HG03196 (cell line): ENCODE measurements around the gene ZC3H6.
"Not testable (repeated sequence)": the region's sequence is repeated elsewhere in the genome, so short reads cannot be mapped to it uniquely, and the experiment has no call there.

Experiments used
- ATAC-seq: cut with Tn5 transposase; IDR thresholded peaks from one replicate; pipeline ENCODE4 v1.9.1; 2021; ENCODE audit not compliant: unreplicated experiment

Gene ZC3H6

GRCh38 chr2:112332123-112332696 lies 56.8 kb downstream of the ZC3H6 start:
- no peak for ATAC-seq

DNA sequence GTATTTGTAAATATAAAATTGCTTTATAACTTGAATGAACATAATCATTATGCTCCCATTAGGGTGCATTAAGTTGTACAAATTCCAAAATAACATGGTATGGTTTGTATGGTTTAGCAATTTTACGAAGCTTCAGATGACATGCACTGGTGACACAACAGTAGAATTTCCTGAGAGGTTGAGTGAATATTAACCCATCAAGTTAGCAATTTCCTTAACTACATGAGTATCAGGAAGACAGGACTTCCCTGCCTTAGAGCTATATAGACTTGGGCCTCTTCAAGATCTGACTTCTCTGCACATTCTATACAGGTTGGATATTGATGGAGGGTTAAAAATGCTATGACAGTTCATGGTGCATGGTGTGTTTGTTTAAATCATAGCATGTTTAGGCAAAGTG lies 60.2 kb downstream of the ZC3H6 start:
- no peak for ATAC-seq

DNA sequence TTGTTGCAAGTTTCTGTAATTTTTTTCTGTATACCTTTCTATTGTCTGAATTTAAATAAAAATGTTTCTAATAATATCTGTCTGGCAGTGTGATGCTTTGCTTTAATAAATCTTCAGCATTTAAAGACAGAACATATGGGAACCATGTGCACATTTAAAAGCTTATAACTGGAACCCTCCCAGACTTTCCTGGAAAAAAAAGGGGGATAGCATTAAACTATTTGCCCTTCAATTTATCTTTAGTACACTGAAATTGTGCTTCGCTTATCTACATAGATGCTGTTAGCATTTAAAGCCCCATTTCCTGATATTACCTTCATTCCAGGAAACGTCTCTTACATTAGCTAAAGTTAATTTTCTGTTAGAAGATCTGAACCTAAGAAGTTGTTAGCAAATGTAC lies 64.6 kb downstream of the ZC3H6 start:
- no peak for ATAC-seq

GRCh38 chr2:112340475-112341267 lies 65.3 kb downstream of the ZC3H6 start:
- ATAC-seq: no peak

- ATAC-seq: no peak
Measured at GRCh38 chr2:112342067-112342550, 66.7 kb downstream of the ZC3H6 start.

DNA sequence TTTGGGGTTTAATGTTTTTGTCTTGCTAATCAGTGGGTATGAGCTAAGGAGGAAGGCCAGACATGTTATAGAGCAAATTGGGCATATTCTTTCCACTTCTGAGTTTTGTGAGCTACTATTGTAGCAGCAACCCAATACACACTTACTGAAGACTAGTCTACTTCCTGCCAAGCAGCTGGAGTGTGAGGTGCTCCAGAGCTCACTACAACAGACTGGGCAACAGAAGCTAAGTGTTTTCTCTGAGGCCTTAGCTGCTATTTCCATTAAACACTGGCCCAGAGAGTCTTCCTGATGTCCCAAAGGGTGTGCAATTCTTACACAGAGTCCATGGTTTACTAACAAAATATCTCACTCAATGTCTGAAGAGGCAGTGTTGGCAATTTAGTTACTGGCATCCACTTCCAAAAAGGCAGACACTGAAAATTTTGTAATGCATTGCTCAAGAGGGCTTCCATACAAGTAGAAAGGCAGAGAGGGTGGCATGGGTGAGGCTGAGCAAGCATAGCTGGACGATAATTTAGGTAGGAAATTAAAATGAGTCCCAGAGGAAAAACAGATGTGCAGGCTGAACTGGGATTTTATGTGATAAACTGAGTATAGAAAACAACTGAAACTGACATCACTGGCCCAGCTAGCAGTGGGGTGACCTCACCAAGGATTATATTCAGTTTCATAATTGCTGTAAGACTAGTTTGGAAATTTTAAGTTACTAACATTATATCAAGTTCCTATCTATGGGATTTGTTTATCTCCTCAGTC lies 68.6 kb downstream of the ZC3H6 start:
- ATAC-seq: no peak

GRCh38 chr2:112345030-112346027 lies 69.9 kb downstream of the ZC3H6 start:
- ATAC-seq: no peak

DNA sequence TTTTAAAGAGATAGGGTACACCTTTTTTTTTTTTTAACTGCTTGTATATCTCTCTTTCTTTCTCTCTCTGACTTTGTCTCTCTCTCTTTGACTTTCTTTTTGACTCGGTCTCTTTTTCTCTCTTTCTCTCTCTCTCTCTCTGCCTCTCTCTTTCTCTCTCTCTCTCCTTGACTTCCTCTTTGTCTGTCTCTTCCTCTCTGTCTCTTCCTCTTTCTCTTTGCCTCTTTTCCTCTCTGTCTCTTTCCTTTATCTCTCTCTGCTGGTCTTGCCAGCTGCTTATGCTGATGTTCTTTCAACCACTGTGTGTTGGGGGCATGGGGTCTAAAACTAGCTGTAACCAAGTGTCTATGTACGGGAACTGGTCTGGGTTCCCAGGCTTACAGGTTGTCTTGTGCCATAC lies 76.9 kb downstream of the ZC3H6 start:
- not testable (repeated sequence) for ATAC-seq

DNA sequence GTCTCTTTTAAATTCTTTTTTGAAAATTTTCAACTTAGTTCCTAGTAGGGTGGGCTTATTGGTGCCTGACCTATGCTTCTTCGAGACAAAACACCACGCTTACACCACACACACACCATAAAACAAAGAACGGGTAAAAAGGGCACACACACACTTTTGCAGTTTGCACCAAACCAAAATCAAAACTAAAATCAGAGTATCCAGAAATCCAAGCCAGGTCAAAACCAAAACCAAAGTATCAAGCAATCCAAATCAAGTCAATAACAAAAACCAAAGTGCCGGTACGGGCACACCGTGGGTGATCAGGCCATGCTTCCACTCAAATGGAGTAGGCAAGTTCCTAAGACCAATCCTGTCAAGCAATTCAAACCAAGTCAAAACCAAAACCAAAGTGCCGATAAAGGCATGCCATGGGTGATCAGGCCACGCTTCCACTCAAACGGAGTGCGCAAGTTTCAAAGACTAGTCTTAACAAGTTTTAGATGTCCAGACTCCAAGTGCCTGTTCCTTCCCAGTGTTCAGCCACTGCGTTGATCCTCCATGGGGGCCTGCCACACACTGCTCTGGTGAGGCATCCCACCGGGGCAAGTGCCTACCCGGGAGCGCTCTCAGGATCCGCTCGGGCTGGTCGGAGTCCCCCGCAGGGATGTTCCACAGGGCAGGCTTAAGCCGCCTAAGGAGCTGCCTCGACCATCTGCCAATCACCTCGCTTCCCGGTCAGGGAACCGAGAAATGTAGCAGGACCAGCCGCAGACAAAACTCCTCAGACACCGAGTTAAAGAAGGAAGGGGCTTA lies 77.6 kb downstream of the ZC3H6 start:
- not testable (repeated sequence) for ATAC-seq

DNA sequence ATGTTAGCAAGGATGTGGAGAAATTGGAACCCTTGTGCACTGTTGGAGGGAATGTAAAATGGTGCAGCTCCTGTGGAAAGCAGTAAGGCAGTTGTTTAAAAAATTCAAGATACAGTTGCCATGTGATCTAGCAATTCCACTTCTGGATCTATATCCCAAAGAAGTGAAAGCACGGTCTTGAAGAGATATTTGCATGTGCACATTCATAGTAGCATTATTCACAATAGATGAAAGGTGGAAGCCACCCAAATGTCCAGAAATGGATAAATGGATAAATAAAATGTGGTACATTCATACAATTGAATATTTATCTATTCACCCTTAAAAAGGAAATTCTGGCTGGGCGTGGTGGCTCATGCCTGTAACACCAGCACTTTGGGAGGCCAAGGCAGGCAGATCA lies 78.9 kb downstream of the ZC3H6 start:
- ATAC-seq: not testable (repeated sequence)

DNA sequence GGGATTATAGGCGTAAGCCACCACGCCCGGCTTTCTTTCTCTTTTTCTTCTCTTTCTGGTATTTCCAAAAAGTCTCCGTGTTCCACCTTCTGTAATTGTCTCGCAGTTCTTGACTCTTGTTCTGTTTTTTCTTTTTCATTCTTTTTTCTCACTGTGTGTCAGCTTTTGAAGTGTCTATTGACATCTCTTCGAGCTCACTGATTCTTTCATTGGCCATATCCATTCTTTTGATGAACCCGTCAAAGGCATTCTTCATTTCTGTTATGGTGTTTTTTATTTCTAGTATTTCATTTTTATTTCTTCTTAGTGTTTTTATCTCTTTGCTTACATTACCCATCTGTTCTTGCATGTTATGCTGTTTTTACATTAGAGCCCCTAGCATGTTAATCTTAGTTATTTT lies 84.7 kb downstream of the ZC3H6 start:
- not testable (repeated sequence) for ATAC-seq
